GM19467 (cell line): ENCODE results near the gene RGS7.
"Not testable (repeated sequence)": the region's sequence is repeated elsewhere in the genome, so short reads cannot be mapped to it uniquely, and the experiment has no call there.

Experiments
- ATAC-seq: cut with Tn5 transposase; IDR thresholded peaks from one replicate; pipeline ENCODE4 v1.9.1; 2021; ENCODE audit warnings: mild to moderate bottlenecking, moderate library complexity; ENCODE audit not compliant: unreplicated experiment

The RGS7 gene

DNA sequence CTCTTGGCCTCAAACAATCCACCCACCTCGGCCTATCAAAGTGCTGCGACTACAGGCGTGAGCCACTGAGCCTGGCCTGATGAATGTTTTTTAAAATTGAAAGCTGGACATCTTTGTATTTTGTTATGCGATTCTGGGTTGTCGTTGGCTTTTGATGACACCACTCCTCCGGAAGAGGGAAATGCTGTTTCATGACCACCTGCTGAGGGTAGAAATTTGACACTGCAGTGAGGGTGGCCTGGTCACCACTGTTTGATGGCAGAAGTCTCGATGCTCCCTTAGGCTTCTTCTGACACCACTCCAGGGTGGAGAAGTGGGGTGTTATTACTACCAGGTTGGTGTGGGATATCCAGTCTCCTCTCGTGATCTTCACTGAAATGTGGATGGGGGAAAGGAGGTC lies 357.2 kb downstream of the RGS7 start:
- ATAC-seq: no peak

DNA sequence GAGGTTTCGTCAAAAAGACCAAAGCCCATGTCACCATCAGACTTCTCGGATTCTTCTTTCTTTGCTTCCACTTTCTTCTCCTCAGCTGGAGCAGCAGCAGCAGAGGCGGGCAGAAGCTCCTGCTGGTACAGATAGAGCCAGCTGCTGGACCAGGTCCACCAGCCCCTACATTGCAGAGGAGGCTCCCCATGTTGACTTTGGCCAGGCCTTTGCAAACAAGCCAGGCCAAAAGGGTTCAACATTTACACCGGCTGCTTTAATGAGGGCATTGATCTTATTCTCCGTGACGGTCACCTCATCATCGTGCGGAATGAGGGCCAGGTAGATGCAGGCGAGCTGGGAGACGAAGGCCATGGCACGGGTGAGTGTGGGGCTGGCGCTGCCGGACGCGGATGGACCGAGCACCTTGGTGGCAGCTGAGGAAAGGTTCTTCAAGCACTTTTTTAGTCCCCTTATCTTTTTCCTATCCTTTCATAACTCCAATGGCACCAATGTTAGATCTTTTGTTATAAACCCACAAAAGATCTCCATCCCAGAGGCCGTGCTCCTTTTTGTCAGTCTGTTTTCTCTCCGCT lies 358.5 kb downstream of the RGS7 start:
- ATAC-seq: no peak

DNA sequence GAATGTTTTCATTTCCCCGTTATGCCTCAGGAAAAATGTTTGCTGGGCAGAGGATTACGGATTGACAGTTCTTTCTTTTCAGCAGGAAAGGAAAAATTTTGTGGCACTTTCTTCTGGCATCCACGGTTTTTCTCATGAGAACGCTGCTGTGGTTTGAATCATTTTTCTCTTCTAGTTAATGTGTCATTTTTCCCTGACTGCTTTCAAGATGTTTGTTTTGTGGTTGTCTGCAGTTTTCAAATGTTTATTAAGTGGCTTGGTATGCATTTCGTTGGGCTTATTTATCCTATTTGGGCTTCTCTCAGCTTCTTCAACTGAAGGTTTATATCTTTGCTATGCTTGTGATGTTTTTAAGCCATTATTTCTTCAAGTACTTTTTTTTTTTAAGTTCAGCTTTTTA lies 359.0 kb downstream of the RGS7 start:
- ATAC-seq: no peak

DNA sequence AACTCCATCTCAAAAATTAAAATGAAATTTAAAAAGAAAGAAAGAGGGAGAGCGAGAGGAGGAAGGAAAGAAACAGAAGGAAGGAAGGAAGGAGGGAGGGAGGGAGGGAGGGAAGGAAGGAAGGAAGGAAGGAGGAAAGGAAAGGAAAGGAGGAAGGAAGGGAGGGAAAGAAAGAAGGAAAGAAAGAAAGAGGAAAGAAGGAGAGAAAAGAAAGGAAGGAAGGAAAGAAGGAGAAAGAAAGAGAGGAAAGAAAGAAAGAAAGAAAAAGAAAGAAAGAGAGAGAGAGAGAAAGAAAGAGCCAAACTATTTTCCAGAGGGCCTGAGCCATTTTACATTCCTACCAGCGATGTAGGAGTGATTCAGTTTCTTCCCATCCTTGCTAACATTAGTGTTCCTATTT lies 364.0 kb downstream of the RGS7 start:
- no peak for ATAC-seq

DNA sequence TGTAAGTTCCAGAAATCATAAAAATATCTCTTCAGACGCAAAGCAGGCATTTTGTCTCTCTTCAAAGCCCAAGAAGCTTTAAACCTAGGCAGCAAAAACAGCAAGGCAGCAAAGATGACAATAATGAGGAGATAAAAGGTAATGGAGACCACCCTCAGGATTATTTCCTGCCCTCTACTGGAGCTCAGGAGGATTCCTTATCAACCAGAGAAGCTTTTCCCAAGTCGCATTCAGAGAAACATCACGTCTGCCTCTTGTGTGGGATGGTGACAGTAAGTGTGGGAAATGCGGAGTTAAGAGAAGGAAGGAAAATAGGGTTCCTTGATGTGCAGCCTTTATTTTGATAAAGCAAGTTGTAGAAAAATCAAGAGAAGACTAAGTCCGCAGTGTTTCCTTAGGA lies 365.8 kb downstream of the RGS7 start:
- ATAC-seq: no peak

DNA sequence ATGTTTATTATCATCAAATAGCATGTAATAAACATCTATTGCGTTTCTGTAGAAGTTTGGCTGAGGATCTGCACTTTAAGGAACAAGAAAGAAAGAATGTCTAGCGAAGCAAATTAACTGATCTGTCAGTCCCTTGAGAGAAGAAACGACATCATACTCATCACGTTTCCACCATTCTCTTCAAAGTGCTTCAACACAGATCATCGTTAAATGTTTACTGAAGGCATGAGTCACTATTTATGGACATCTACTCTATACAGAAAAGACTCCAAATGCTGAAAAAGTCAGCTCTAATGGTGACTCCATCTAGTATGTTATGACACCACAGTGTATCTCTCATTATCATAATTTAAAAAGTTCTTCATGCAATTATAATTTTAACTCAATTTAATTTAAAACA lies 369.1 kb downstream of the RGS7 start:
- no peak for ATAC-seq

DNA sequence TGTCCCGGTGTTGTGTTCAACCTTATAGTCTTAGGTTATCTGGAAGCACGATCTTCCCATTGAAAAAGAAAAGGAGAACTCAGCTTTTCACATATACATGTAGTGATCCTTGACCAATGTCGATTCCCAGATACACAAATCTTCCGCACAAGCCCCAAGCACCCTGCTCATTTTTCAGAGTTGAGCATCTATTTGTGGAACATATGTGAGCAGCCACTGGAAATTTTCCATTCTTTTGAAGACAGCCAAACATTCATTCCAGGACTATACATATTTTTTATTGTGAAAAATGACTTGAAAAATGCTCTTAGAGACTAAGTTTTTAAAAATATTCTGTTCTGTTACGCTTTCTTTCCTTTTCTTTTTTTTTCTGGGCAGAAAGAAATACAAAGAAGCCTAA lies 371.9 kb downstream of the RGS7 start:
- ATAC-seq: no peak

DNA sequence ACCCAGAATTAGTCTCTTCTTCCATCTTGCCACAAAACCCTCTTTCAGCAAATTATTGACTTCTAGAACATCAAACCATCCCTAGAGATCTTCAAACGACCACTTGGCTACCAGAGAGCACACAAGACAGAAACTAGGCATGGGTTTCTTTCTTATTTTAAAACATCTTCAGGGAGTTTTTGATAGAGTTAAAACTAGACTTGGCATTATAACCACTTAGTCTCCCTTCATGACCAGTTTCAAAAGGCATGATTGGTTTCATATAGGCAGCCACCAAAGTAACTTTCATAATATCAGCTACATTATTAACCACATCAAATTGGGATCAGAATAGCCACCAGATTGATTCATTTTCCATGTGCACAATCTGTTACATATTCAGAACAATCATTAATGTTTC lies 376.7 kb downstream of the RGS7 start:
- peak; percentile 41 for ATAC-seq

DNA sequence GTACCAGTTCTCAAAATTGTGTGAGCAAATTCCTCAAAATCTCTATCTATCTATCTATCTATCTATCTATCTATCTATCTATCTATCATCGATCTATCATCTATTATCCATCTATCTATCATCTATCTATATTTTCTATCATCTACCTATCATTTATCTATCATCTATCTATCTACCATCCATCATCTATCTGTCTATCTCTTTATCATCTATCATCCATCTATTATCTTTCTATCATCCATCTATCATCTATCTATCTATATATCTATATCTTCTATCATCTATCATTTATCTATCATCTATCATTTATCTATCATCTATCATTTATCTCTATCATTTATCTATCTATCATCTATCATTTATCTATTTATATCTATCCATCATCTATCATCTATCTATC lies 380.3 kb downstream of the RGS7 start:
- no peak for ATAC-seq

DNA sequence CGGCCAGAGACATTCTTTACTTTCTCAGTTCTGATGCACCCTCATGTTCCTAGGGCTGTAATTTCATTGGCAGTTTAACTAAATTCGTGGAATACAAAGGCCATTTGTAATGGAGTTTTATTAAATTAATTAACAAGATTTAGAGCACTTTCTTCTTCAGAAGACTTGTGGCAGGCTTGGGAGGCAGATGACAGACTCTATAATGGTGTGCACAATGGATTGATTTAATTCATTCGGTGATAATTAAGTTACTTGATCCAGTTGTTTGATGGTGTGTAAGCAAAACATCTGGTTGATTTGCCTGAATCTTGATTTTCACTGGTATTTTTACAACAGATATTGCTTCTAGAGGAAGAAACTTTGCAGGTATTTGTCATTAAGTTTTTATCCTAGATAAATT lies 383.1 kb downstream of the RGS7 start:
- no peak for ATAC-seq

DNA sequence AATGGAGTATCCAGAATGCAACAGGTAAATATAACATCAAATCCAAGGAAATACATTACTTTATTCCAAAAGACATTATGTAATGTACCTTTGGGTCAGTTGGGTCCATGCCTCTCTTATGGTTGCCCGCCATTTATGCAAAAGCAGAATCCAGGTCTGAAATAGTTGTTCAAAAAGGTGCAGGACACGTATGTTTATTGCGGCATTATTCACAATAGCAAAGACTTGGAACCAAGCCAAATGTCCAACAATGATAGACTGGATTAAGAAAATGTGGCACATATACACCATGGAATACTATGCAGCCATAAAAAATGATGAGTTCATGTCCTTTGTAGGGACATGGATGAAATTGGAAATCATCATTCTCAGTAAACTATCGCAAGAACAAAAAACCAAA lies 384.9 kb downstream of the RGS7 start:
- ATAC-seq: not testable (repeated sequence)

DNA sequence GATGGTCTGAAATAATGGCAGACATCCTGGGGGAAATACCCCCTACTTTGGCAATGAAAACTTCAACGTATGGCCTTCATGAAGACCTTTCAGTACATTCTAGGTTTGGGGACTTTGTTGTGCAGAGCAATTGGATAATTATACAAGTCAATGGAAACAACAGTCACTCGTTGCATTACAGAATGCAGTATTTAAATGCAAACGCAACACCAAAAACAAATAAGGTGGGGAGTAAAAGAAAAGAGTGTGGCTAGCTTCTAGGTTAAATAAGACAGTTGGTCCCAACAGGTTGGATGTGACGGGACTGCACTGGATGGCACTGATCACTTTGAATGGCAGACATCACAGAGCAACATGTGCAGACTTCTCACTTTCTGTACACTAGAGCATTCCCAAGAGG lies 386.8 kb downstream of the RGS7 start:
- no peak for ATAC-seq

DNA sequence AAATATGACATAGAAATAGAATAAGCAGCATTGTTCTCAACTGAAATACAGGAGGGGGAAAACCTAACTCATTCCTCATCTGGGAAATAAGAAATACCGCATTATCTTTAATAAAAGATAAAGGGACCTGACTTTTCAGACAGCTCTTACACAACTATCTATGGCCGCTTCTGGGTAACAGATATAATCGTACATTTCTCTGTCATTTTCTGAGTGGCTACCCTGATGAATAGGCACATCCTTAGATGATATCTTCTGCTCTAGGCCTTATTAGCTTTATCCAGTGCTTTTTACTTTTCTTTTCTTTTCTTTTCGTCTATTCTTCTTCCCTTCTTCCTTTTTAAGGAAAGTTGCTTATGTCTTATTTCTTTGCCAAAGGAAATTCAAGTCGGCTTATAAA lies 388.1 kb downstream of the RGS7 start:
- ATAC-seq: no peak

DNA sequence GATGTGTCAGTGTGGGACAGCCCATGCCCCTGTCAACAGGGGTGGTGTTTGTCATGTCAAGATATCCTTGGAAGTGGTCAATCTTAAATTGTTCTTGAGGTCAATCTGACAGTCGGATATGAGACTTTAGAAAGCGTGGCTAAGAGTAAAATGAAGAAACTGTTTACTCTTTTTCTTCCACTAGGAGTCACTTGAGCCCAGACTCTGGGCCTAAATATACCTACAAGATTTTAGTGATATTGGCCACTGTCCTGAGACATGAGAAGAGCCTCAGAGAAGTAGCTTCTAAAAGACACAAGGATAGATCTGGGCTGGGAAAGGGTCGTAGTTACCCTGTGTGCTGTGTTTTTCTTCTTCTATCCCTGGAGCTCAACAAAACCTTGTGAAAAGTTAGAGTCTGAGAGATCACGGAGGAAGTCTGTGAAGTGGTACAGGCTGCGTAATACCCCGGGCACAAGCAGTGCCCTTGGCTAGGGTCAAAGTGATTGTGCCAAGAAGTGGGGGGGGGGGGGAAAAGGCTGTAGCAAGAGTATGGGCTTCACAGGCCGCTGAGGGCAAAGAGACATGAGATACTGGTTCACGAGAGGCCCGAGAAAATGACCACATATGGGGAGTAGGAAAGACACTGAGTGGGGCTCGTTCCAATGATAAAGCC lies 389.8 kb downstream of the RGS7 start:
- no peak for ATAC-seq

DNA sequence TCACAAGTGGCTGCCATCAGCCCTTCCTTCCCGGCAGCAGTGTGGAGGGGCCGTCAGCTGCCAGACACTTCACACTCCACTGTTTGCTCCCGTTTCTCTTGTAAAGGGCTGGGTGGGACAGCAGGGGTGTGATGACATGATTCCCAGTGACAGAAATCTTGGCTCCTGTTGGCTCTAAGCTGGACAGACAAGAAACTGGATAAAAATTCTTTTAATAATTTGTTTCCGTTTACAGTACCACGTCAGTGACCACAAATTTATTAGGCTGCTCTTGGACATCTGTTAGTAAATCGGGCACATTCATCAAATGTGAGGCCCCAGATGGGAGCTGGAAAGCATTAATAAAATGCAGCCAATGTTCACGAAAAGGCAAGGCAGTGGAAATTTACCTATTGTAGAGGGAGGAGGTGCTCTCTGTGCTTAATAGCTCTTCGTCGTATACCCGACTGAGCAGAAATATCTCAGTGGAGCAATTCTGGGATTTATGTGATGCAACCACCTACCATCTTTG lies 391.4 kb downstream of the RGS7 start:
- no peak for ATAC-seq

DNA sequence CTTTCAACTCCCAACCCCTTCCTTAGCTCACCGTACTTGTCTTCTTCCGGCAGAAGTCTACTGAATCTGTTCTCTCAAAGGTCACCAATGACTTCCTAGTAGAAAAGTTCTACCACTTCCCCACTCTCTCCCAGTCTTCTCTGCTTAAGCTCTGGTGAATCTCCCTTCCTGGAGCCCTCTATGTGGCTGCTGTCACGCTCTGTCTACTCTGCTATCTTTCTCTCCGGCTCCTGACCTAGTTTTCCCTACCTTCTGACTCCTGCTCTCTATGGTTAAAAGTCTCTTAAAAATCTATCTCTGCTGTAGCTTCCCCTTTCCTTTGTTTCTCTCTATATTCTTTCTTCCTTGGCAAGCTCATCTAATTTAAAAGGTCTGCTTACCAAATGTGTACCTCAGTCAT lies 394.9 kb downstream of the RGS7 start:
- ATAC-seq: no peak

DNA sequence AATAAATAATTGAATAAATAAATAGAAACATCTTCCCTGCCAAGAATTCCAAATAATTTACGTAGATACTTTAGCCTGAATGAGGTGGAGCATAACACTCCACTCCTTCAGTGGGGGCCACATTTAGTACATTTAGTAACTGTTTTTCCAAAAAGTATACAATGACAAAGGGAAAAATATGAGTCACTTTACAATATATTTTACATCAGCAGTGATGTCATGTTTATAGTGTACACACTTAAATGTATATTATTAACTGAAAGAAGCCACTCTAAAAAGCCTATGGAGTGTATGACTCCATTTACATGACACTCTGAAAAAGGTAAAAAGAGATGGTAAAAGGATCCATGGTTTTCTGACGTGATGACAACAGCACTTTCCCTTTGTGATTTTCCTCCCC lies 400.6 kb downstream of the RGS7 start:
- no peak for ATAC-seq

DNA sequence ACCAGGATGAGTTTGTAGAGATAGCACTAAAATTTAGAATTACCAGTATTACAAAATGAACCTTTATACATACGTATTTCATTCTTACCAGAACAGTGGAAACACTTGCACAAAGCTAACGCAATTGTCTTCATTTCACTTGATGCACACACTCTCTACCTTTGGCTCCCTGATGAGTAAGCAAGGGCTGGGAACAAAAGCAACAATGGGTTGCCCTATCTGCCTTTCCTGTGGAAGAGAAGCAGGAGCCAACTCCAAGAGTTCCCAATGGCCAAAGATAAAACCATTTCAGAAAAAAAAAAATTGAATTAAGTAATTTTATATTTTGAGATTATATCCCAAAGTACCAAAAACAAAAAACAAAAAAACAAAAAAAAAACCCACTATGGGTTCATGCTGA lies 401.0 kb downstream of the RGS7 start:
- no peak for ATAC-seq

DNA sequence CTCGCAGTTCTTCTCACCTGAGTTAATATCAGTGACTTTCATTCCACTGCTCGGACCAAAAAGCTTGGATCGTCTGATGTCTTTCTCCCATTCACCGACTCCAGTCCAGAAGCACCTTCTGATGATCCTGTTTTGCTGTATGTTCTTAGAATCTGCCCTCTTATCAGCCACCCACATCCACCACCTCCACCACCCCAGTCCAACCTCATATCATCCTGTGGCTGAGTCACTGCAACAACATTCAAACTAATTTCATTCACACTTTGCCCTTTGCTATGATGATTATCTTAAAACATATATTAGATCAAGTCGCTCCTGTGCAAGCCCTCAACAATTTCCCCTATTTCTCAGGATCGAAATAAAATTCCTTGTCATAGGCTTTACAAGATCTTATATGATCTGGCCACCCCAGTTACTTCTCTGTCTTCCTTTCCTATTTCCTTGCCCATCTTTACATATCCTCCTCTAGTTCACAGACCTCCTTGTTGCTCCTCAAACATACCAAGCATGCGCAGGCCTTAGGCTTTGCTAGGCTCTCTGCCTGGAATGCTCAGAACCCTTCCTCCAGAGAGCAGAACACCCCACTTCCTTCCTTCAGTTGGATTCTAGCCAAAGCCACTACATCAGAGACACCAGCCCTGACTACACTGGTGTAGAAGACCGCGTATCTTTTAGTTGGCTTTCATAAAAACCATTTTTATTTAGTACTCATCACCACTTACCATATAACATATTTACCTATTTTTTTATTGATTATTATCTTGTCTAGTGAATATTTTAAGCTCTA lies 409.4 kb downstream of the RGS7 start:
- no peak for ATAC-seq

DNA sequence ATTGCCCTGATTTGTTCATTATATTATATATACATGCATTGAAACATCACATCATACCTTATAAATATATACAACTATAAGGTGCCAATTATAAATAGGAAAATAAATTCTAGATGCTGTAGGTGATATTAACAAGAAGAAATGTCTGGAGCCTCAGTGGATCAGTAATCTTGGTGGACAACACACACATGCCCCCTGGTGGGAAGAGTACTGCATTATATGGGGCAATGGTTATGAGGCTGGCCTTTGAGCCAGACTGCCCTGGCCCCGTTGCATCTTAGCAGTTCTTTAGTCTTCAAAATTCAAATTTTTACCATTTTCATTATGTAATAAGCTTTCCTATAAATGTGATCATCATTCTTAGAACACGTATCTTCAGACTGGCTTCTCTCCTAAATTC lies 410.1 kb downstream of the RGS7 start:
- peak; percentile 76 for ATAC-seq

DNA sequence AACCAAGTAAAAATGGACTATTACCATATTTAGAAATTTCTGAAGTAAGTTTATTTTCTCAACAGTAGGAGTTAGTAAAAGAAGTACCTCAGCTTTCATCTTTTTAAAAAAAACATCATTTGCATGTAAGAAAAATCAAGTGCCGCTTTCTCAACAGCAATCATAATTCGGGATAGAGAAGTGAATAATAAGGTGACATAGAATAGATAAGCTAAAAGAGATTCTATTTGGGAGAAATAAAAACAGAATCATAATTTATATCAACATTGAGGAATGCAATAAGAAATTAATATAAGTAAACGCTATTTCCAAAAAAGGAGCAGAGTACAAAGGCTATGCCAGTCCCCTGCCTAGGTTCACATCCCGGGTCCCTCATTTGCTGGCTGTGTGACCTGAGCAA lies 414.1 kb downstream of the RGS7 start:
- no peak for ATAC-seq

DNA sequence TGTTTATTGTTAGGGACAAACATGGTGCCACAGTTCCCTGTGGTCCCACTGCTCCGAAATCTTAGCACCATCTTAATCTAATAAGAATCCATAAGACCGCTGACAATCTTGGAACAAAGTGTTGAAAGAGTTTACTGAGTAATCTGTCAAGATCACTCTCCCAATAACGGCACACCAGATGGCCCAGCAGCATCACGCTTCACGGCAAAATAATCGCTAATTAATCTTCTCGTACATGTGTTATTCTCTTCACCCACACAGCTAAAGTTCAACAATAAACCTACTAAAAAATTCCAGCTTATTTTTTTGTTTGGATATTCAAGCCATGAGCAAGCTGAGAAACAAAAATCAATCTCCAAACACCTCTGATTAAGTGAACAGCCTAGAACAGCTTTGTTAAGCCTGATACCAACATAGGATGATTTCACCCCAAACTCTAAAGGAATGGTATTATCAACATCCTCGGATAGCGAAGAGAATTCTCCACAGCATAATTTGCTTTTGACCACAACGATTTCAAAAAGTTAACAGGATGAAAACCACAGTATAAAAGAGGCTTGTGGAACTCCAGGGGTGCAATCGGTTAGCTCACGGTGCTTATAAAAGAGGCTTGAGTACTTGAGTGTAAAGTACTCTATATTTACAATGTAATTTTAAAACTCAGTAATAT lies 415.2 kb downstream of the RGS7 start:
- ATAC-seq: no peak
